GM18511 (cell line): ENCODE measurements around the gene FSTL4.

ENCODE experiments used
- ATAC-seq: cut with Tn5 transposase; IDR thresholded peaks from one replicate; pipeline ENCODE4 v1.9.1; 2021; ENCODE audit warnings: mild to moderate bottlenecking, moderate library complexity; ENCODE audit not compliant: unreplicated experiment

The FSTL4 gene

DNA sequence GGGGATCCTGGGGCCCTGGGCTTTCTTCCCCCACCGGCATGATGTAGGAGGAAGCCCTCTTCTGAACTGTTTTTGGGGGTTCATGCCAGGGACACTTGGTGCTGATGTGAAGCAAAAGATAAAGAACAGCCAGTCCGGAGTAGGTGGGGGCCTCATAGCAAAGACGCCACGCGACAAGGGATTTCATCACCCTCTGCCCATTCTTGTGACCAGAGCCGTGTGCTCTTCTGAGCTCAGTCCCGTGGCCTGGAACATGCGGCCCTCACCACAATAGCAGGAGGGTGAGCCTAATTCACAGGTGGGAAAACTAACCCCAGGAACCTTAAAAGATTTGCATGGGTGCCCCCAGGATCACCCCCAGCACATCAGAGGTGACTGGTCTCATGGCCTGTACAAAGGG lies 334.6 kb downstream of the FSTL4 start:
- ATAC-seq: no peak

DNA sequence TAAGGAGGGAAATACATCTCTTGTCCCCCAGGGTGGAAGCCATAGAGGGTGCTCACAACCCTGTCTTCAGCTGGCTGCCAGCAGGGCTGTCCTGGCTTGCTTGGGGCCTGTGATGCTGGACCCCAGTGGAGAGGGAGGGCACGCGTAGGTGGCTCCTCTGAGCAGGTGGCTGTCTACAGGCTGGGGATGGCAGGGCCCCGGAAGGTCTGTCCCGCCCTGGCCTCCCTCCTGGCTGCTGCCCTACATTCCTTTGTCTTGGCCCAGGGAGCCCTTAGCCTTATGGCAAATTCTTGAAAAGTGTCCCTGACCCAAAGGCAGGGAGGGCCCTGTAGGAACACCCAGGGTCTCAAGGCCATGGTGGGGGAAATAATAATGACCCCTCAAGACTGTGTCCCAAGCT lies 336.2 kb downstream of the FSTL4 start:
- ATAC-seq: no peak

DNA sequence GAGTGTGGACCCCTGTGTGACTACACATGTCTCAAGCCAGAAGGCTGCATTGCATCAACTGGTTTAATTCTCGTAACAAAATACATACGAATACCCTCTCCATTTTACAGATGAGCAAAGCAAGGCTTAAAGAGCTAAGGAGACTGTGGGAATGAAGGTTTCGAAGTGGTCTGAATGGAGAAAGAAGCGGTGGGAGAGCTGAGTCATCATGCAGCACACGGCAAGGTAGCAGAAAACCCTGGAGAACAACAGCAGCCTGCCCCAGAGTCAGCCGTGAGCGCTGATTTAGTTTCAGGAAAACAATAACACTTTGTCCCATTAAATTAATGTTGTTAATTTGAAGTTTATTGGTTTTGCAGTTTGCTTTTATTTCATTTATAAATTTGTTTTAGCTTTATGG lies 336.7 kb downstream of the FSTL4 start:
- no peak for ATAC-seq

DNA sequence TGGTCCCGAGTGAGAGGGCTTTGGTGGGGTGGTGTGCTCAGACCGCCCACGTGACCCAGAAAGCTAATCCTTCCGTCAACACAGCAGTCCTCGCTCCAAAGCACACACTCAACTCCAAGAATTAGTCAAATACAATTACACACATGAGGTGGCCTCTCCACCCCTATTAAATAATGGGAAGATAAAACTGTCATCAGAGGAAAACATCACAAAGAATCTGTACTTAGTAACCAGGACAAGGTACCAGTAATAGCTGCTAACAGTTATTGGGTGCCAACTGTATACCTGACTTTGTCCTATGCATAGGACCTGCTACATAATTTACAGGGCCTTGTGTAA lies 337.8 kb downstream of the FSTL4 start:
- ATAC-seq: no peak

DNA sequence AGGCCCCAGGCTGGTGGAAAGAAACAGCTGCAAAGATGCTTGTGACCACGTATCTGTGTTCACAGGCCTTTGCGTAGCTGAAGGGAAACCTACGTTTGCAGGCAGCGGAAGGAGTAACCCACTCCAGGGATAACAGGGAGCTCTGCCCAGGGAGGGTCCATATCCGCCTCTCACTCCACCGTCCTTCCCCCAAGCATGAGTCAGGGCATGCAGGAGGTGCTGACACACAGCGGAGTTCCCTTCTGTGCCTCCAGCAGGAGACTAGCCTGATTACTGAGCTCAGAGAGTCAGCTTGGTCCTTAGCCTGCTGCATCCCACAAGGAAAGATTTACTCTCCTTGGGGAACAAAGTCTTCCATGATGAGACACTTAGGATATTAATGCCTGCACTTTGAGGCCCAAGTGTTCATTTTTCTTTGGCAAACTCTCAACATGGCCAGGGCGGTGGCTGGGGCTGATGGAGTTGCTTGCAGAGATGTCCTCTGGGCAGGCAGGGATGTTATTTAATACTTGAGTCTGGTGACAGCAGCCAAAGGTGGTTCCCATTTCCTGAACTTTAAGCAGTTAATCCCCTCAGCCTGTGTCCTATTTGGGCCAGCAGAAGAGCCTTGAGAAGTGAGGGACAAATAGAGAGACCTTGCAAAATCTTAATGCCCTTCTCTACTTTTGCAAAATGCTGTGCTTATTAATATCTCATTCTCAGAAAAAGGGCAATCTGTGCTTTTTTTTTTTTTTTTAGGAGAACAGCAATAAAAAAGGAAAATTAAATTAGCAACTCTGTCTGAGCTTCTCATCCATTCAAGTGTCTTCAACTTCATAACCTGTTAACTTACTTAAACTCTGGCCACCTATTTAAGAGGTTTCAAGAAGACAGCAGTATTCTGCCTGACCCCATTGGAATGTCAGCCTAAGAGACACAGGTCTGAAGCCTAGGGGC lies 338.4 kb downstream of the FSTL4 start:
- no peak for ATAC-seq

DNA sequence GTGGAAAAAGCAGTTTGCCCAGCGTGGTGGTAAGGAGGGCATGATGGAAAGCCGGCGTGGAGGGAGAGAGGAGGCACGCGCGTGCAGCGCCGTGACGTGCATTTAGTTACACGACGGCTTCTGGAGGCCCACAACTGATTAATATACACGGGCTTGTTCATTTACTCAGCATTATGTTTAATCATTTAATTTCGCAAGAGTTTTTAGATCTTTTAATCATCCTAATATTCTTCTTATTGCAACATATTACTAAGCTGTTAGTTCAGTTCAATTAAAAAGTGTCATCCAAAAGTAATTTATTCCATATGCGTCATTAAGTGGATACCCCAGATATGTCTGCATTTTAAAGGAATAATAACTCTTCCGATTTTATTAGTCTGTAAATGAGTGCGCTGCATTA lies 340.0 kb downstream of the FSTL4 start:
- ATAC-seq: no peak

DNA sequence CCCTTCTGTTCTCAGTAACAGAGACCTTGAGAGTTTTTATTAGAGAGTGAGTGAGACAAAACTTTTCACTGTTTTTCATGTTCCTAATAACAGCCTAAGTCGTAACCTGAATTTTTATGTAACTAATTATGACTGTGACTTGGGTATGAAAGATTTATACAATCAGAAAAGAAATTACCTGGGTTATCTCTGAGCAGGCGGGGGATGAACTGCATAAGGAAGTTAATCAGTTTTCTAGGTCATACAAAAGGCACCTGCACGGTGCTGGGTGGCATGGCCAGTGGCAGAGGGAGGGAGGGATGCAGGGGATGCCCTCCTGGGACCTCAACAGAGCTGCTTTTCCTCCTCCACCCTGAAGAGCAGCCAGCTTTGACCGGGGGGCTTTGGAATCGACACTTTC lies 340.7 kb downstream of the FSTL4 start:
- ATAC-seq: no peak

DNA sequence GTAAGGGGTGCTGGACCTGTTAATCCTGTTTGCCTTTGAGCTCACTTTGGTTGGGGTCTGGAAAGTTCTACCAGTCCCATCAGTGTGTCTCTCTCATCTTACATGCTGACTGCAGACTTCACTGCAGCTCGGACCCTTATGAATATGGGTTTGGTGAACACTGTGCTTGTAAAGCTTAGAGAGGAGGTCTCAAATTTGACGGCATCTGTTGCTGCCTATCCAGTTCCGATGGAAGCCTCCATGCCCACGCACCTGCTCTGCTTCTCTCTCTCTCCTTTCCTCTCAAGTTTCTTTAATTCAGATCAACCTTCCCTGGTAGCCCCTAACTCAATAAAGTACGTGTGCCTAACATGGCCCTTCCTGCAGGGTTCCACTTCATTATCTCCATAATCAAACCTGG lies 342.6 kb downstream of the FSTL4 start:
- ATAC-seq: no peak

DNA sequence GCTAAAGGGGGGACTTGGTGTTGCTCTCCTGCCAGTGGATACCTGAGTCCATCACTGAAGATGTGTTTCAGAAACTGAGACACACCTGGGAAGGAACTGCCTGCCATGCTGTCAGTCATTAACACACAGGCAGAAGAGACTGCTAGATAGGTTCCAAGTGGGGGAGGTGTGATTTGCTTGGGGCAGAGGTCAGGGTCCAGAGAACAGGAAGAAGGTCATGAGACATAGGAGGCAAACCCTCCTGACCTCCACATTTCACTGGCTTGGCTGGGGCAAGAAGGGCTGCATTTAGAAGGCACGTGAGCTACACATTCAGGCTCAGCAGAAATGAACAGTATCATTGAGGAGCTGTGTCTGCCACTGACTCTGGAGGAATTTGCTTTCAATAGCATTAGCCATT lies 344.7 kb downstream of the FSTL4 start:
- peak; percentile 70 for ATAC-seq

DNA sequence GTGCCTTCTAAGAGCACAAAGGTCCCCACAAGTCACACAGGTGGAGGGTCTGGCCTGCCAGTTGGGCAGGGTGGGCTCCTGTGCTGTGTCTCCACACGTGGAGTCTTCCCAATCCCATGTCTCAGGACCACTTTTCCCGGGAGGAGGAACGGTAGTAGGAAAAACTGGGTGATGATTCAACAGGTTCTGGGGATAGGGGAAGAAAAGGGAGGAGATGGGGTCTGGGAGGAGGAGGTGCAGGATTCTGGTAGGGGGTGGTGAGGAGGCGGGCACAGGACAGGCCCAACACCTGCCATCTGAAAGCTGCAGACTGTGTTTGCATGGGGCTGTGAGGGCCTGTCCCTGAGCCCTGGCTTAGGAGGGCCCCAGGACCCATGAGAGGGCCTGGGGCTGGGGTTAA lies 345.4 kb downstream of the FSTL4 start:
- ATAC-seq: no peak

DNA sequence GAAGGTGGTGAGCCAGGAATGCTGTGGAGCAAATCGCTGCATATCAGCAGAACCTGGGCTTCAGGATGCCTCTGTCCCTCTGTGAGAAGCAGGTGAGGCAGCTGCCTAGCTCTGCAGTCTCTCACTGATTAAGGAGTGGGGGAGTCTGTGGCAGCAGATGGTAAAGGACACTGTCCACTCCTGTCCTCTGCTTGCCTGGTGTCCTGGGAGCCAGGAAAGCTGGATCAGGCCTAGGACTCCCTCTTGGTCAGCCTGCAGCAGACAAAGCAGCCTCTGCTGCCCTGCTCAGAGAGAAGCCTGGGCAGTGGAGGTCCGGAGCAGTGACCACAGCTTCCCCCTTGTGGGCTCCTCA lies 345.8 kb downstream of the FSTL4 start:
- ATAC-seq: no peak

DNA sequence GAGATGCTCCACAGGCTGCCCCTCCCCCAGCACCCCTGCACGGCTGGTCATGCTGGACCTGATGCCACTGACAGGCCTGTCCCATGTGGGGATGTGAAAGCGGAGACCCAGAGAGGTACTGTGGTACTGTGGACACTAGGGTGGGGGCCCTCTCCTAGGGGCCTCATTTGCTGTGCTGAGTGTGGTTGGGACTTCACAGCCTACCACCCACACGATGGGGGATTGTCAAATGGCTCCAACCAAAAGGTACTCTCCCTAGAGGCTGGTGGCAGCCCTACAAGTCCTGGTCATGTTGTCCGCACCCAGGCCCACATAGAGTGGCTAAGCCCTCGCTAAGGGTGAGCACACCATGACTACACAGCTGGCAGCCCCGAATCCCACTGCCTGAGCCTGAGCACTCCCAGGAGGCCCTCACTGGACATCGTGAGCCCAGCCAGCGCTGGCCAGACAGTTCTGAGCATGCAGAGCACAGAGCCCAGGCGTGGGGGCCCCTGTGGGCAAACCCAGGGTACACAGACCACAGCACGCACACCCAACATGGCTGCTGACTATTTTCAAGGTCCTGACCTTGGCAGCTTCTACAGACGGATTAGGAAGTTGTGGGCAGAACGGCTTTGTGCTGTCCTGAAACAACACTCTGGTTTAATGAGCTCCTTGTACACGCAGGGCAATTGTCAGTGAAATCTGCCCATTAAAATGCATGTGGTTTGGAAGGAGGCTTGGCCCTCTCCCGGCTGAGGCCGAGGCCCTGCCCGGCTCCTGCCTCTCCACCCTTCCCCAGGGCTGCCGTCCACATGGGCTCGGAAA lies 346.4 kb downstream of the FSTL4 start:
- ATAC-seq: peak; percentile 58

DNA sequence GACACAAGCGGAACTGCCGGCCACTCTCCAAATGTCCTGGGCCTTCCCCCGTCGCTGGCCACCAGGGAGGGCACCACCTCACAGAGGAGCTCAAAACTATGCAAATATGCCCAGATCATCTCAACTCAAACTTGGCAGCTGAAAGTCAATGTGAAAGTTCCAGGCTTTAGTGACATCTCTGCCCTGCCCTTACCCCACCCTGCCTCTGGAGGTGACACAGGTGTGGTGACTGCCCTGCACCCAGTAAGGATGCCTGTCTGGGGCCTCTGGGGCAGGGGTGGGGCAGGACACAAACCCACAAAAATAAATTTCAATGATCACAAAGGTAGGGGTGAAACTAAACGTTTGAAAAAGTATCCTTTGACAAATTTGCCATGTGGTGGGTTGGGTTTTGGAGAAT lies 347.1 kb downstream of the FSTL4 start:
- ATAC-seq: peak; percentile 49

DNA sequence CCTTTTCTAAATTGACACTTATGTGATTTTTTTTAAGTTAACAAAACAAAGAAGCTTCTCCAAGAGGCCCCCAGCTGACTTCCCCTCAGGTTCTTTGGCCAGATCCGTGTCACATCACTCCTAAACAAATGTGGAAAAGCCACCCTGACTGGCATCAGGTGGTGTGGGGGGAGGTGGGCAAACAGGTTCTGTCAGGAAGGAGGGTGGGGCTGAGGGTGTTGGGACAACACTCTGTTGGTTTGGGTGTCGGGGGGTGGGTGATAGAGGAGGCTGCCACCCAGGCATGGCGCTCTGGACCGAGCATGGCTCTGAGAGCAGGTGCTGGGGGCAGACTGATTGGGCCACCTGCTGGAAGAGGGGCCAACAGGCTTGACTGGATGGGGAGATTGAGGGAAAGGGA lies 349.7 kb downstream of the FSTL4 start:
- ATAC-seq: no peak

DNA sequence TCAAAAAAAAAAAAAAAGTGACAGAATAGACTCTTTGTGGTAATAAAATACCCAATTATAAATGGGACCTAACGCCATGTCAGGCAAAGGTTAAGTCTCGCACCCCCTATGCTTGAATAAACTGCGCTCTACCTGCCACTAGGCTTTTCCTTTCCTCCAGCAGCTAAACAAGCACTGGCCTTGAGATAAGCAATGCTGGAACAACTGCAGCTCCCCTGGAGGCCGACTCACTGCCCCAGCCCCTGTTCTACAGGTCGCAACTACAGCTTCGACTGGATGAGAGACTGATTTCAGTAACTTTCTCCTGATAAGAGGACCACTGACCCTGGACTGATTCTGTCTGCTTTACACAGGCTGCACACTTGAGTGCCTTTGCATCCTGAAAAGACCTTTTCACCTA lies 350.3 kb downstream of the FSTL4 start:
- no peak for ATAC-seq

DNA sequence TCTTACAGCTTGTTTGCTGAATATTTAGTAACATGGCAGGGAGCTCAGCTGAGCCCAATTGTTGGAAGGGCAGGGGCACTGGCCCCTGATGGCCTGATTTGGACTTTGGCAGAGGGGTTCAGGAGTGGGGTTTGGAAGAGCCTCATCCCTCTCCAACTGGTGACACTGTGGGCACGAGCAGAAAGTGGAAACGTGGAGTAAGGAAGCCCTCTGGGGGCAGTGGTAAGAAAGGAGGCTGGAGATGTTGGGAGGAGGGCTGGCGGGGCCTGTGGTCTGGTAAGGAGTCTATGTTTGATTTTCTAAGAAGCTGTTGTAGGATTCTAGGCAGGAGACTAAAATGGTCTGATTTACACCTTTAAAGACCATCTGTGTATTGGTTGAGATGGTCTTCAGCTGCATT lies 351.6 kb downstream of the FSTL4 start:
- ATAC-seq: no peak

DNA sequence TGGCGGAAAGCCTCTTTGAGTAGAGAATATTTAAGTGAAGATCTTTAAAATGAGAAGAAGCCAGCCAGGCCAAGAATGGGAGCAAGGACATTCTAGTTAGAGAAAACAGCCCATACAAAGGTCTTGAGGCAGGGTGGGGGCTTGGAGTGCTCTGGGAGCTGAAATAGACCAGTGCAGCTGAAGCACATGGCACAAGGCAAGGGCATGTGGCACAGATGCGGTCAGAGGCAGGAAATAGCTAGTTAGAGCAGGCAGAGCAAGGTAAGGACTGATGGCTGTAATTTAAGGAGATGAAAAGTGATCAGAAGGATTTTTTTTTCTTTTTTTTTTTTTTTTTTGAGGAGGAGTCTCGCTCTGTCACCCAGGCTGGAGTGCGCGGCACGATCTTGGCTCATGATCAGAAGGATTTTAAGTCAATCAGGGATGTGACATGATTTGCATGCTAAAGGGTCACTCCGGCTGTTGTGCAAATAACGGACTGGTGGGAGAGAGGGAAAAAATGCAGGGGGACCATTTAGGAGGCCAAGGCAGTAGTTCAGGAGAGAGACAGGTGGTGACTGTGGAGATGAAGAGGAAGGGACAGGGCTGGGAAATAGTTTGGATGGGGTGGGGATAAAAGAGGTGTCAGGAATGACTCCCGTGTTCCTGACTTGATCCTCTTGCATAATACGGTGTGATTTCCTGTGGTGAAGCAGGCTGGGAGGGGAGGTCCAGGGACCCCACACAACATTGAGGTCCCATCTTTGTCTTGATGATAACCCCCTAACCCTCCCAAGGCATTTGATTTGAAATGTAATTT lies 352.9 kb downstream of the FSTL4 start:
- ATAC-seq: no peak

DNA sequence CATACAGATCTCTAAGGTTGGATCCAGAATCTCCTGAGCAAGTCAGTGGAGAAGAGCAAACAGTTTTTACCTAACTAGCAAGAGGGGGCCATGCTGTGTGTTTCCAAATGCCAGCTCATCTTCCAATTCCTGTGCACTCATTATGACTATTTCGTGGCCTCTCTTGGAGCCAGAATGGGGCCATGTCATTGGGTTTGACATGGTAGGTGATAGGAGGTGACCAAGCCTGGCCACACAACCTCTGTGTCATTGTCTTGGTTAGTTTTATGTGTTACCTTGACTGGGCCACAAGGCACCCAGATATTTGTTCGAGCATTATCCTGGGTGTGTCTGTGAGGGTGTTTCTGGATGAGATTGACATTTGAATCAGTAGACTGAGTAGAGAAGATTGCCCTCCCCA lies 354.4 kb downstream of the FSTL4 start:
- ATAC-seq: no peak

DNA sequence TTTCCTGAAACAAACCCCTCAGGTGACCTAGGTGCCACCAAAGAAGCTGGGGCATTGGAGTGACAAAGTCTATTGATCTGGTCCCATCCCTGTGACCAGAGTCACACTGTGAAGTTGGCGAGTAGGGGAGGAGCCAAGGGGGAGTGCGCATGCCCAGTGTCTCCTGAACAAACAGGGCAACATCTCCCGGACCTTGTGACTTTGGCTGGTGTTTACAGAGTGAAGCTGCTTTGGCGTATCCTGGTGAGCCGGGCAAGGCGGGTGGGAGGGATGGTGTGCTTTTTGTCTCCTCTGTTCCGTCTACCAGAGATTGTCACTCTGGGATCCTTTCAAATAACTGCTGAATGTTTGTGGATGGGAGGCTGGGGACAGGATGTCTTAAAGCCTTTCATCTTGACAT lies 356.1 kb downstream of the FSTL4 start:
- no peak for ATAC-seq

DNA sequence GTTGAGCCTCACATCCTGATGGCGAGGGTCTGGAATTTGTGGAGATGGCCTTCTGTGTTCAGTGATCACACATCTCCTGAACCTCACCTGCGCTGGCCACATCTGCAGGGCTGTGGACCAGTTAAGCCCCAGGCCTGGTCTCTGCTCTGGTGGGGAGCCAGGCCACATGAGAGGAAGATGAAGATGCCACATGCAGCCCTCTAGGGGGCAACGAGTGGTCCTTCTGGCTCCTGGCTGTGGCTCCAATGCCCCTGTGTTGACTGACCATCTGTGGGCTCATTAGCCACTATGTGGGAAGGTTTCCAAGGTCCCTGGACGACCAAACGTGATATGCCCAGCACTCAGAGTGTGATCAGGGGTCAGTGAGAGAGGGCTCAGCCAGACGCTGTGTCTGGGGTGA lies 357.5 kb downstream of the FSTL4 start:
- ATAC-seq: no peak

DNA sequence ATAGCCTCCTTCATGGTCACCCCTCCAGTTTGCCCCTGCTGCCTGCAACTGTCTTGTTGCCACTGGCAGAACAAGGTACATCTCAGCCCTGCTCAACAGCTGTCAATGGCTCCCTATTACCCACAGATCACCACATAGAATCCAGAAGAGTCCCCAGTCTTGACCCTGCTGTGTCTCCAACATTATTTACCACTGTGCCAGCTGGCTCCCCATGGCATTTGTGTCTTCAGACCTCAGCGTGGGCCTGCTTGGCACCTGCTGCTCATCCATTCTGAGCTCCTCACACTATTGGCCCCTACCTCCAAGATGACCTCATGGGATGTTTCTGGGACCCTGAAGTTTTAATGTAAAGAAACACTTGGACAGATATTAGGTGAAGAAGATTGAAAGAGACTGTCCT lies 358.7 kb downstream of the FSTL4 start:
- no peak for ATAC-seq

DNA sequence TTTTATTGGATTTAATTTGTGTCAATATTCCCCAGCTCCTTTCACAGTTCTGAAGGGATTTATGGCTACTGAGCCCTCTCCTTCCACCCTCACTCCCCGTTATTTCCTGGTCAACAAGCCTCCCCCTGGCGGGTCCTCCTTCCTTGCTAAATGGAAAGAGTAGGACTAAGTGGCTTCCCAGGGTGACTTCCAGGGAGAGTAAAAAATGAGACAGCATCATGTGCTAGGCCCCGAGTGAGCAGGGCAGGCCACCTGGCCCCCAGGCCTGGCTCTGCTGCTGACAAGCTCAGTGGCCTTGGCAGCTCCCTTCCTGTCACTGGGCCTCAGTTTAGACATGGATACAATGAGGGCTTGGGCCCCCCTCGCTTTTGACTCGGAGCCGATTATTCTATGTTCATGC lies 359.3 kb downstream of the FSTL4 start:
- ATAC-seq: no peak
